ENCODE data around the gene KIAA0930.

DNA sequence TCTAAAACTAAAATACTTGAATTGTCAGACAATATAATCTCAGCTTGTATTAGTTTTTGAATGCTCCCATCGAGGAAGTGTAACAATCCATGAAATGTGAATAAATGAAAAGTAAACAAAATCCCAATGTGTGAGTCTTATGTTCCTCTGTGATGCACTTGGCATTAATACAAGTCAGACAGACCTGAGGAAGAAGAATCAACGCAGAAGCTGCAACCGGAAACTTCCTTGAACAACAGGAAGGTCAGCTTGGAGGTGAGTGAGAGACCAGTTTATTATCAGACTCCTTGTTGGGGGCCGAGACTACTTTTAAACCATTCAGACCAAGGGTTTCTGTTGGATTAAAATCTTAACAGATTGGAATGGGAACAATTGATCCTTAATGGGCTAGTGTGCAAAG, 52.8 kb downstream of the KIAA0930 start:
- TF ChIP-seq EZH2phosphoT487 (IDR thresholded peaks at IDR 0.05; ENCODE audit: insufficient read depth, low read depth) (no peak), EZH2 (IDR thresholded peaks at IDR 0.05; ENCODE audit: insufficient read depth, poor library complexity, severe bottlenecking) (no peak)

All from GM23248 (cell line).